Measurements from ENCODE around the gene CRYBG3.
"Not testable (repeated sequence)": the region's sequence is repeated elsewhere in the genome, so short reads cannot be mapped to it uniquely, and the experiment has no call there.

The CRYBG3 gene

GRCh38 chr3:97901313-97902248 is 79.8 kb downstream of the CRYBG3 start:
- no peak overlapping the region for H3K4me3 ChIP-seq (ENCODE audit: low read depth, low read length)
- DNase-seq (ENCODE audit: low read depth) = no peak
- TF ChIP-seq, protein P1, sequence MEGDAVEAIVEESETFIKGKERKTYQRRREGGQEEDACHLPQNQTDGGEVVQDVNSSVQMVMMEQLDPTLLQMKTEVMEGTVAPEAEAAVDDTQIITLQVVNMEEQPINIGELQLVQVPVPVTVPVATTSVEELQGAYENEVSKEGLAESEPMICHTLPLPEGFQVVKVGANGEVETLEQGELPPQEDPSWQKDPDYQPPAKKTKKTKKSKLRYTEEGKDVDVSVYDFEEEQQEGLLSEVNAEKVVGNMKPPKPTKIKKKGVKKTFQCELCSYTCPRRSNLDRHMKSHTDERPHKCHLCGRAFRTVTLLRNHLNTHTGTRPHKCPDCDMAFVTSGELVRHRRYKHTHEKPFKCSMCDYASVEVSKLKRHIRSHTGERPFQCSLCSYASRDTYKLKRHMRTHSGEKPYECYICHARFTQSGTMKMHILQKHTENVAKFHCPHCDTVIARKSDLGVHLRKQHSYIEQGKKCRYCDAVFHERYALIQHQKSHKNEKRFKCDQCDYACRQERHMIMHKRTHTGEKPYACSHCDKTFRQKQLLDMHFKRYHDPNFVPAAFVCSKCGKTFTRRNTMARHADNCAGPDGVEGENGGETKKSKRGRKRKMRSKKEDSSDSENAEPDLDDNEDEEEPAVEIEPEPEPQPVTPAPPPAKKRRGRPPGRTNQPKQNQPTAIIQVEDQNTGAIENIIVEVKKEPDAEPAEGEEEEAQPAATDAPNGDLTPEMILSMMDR (IDR thresholded peaks at IDR 0.05; ENCODE audit: insufficient read depth, low read depth, low read length, missing control alignments) = no peak

DNA sequence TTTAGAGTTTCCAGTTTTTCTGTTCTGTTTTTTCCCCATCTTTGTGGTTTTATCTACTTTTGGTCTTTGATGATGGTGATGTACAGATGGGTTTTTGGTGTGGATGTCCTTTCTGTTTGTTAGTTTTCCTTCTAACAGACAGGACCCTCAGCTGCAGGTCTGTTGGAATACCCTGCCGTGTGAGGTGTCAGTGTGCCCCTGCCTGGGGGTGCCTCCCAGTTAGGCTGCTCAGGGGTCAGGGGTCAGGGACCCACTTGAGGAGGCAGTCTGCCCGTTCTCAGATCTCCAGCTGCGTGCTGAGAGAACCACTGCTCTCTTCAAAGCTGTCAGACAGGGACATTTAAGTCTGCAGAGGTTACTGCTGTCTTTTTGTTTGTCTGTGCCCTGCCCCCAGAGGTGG is 88.0 kb downstream of the CRYBG3 start:
- H3K4me3 ChIP-seq (ENCODE audit: low read depth, low read length); DNase-seq (ENCODE audit: low read depth): not testable (repeated sequence)

DNA sequence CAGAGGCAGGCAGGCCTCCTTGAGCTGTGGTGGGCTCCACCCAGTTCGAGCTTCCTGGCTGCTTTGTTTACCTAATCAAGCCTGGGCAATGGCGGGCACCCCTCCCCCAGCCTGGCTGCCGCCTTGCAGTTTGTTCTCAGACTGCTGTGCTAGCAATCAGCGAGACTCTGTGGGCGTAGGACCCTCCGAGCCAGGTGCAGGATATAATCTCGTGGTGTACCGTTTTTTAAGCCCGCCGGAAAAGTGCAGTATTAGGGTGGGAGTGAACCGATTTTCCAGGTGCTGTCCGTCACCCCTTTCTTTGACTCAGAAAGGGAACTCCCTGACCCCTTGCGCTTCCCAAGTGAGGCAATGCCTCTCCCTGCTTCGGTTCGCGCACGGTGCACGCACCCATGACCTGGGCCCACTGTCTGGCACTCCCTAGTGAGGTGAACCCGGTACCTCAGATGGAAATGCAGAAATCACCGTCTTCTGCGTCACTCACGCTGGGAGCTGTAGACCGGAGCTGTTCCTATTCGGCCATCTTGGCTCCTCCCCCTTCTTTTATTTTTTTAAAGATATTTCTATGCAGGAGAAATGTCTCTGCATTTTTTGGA is 88.5 kb downstream of the CRYBG3 start:
- DNase-seq (ENCODE audit: low read depth) = not testable (repeated sequence)

GRCh38 chr3:97910931-97911351 is 89.1 kb downstream of the CRYBG3 start:
- DNase-seq (ENCODE audit: low read depth) = no peak
- TF ChIP-seq, protein P1 (IDR thresholded peaks at IDR 0.05; ENCODE audit: insufficient read depth, low read depth, low read length, missing control alignments) = no peak
- H3K4me3 ChIP-seq (ENCODE audit: low read depth, low read length) = no peak overlapping the region

More for the DNA sequence above, 88.5 kb downstream of the CRYBG3 start:
- not testable (repeated sequence) for H3K4me3 ChIP-seq (ENCODE audit: low read depth, low read length)

DNA sequence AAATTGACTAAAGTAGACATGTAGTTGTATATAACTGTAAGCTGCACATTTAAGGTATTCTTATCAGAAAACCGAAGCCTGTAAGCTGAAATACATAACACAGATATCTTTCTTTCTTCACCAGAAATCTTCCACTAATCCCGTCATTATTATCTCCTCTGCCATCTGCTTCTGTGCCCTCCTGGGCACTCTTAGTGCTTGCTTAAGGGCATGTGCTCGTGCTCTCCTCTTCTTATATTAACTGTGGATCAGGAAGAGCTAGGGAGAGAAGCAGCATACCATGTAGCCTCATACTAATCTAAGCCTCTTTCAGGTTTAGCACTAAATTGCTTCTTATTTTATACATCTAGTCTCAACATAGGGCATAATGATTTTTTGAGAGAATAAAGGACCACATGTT is 89.6 kb downstream of the CRYBG3 start:
- DNase-seq (ENCODE audit: low read depth) = no peak
- no peak overlapping the region for H3K4me3 ChIP-seq (ENCODE audit: low read depth, low read length)
- TF ChIP-seq, protein P1 (IDR thresholded peaks at IDR 0.05; ENCODE audit: insufficient read depth, low read depth, low read length, missing control alignments) = no peak

- DNase-seq (ENCODE audit: low read depth) = no peak
- TF ChIP-seq, protein P1 (IDR thresholded peaks at IDR 0.05; ENCODE audit: insufficient read depth, low read depth, low read length, missing control alignments) = no peak
- H3K4me3 ChIP-seq (ENCODE audit: low read depth, low read length) = no peak overlapping the region
Measured at GRCh38 chr3:97914388-97914787, 92.6 kb downstream of the CRYBG3 start.

DNA sequence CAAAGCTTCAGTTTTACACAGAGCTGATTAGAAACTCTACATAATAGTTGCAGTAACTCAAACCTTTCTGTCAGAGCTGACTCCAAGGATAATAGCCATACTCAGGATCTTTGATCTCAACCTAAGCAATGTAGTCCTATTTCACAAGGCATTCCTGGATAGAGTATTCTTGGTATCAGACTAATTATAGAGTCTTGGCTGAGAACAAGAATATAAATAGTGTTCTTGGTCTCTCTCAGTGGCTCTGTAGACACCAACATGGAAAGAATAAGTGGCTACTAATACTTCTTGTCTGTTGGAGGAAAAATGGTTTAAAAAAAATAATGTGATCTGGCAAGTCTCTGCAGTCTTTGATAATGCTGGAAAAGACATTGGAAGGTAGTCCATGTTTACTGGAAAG is 94.8 kb downstream of the CRYBG3 start:
- TF ChIP-seq, protein P1 (IDR thresholded peaks at IDR 0.05; ENCODE audit: insufficient read depth, low read depth, low read length, missing control alignments) = no peak
- no peak for DNase-seq (ENCODE audit: low read depth)

More for the DNA sequence above, 94.8 kb downstream of the CRYBG3 start:
- H3K4me3 ChIP-seq (ENCODE audit: low read depth, low read length) = no peak overlapping the region
